Measurements from ENCODE around the gene GNL1. TPM values are rescaled to one million over a fixed set of nuclear protein-coding genes. Genes with fewer than 3 reads are reported as not detected.

GNL1 gene
- total and polyA plus RNA-seq, 2 of the 8 experiments (the other 6 are each of a cell fraction or from before 2014, with no cell fraction given): 42.4 to 67.8 TPM

GRCh38 chr6:30493643-30494250 lies 62.5 kb downstream of the GNL1 start:
- Histone ChIP-seq H2BK120ac (replicated peaks; ENCODE audit: low read depth, low read length) (no peak overlapping the region), H3K27me3 (replicated peaks in 1 of 4; ENCODE audit: control insufficient read depth in 3 of 4, extremely low read depth in 1 of 4, insufficient read depth in 3 of 4, low read length in 3 of 4) (no peaks in the 10 kb centered on the region; a peak in 1 of 7 replicates), H3K4me1 (replicated peaks in 1 of 4; ENCODE audit: control insufficient read depth in 3 of 4, insufficient read depth in 4 of 4, low read length in 3 of 4) (peaks cover 0 to 5% (median 2%) of the 10 kb centered on the region in 4 experiments; a peak in 5 of 7 replicates), H4K5ac (ENCODE audit: insufficient read length, low read depth, low read length) (no peak overlapping the region), H2BK12ac (ENCODE audit: low read depth, low read length) (no peak overlapping the region), H3K14ac (ENCODE audit: insufficient read length) (no peak overlapping the region), H2AK5ac (ENCODE audit: low read depth, low read length) (no peak overlapping the region), H3K9ac (replicated peaks in 1 of 4; ENCODE audit: extremely low read depth in 1 of 4, low read depth in 3 of 4, low read length in 3 of 4) (no peak overlapping the region), H3K4me3 (ENCODE audit: extremely low read depth in 1 of 4, insufficient read depth in 2 of 4, low read depth in 3 of 4, low read length in 4 of 4) (no peak overlapping the region), H4K91ac (replicated peaks; ENCODE audit: insufficient read length, low read length) (no peak overlapping the region), H3K9me3 (ENCODE audit: insufficient read depth in 2 of 2, low read depth in 1 of 2, low read length in 1 of 2) (peaks cover 0 to 1% of the 10 kb centered on the region in 2 experiments; a peak in 1 of 4 replicates), H3K4me2 (ENCODE audit: insufficient read depth in 1 of 2, low read depth in 2 of 2, low read length in 2 of 2) (no peak overlapping the region), H2BK5ac (ENCODE audit: low read depth, low read length) (no peak overlapping the region), H3K23me2 (ENCODE audit: low read depth, low read length) (no peaks in the 10 kb centered on the region; the same call in 1 of the 2 replicates), H2BK20ac (ENCODE audit: low read length) (no peak overlapping the region), H3K27ac (ENCODE audit: low read depth, low read length) (no peak overlapping the region), H3K4ac (replicated peaks; ENCODE audit: insufficient read length, low read depth, low read length) (no peak overlapping the region), H3K56ac (replicated peaks; ENCODE audit: insufficient read length, low read depth, low read length) (no peak overlapping the region), H2BK15ac (ENCODE audit: low read length) (no peak overlapping the region), H3K79me1 (ENCODE audit: low read depth, low read length) (no peaks in the 10 kb centered on the region), H4K20me1 (replicated peaks in 1 of 2; ENCODE audit: control insufficient read depth in 1 of 2, insufficient read depth in 2 of 2, low read length in 2 of 2) (peaks cover 0 to 7% of the 10 kb centered on the region in 2 experiments), H2AFZ (ENCODE audit: low read length) (no peak overlapping the region), H4K8ac (ENCODE audit: extremely low read depth, insufficient read depth, low read length) (no peak overlapping the region), H3K23ac (ENCODE audit: insufficient read length) (no peak overlapping the region), H3K36me3 (ENCODE audit: control insufficient read depth in 2 of 4, insufficient read depth in 4 of 4, low read length in 3 of 4) (peaks cover 0 to 13% (median 6%) of the 10 kb centered on the region in 4 experiments; a peak in 3 of 8 replicates), H3K79me2 (ENCODE audit: control insufficient read depth in 1 of 2, insufficient read depth in 2 of 2, low read length in 2 of 2) (no peaks in the 10 kb centered on the region), H3K18ac (ENCODE audit: extremely low read depth, low read length) (no peak overlapping the region)
- ChIA-PET POLR2A (ENCODE audit: partially characterized antibody) (interaction anchor here (0.6 to 1.7 kb wide), 8 partner anchors 8 to 122 kb away, joined by 3 to 5 read pairs (median 4); partner anchors contain the start of gene PRR3), CTCF (ENCODE audit: partially characterized antibody) (interaction anchor here (0.6 to 3.8 kb wide), 27 partner anchors 9 to 229 kb away, joined by 3 to 46 read pairs (median 5); no protein-coding TSS in a partner anchor)
- FAIRE-seq: no peak
- peak in 1 of 2 experiments; percentile 82 for DNase-seq (ENCODE audit: low read depth in 1 of 2, low spot score in 2 of 2)
- 56% methylated on average over 8 of the region's 8 CpGs; no CpG with 5 or more reads in 1 of the 2 experiments for WGBS, 2 experiments (ENCODE audit: extremely low coverage in 1 of 2, insufficient coverage in 1 of 2, insufficient read length in 1 of 2, insufficient replicate concordance in 2 of 2, low coverage in 1 of 2, low lambda C conversion rate in 2 of 2, missing lambda C conversion rate in 1 of 2)
- TF ChIP-seq SIRT6 (IDR thresholded peaks at IDR 0.05; ENCODE audit: low read length) (no peak), CTBP2 (IDR thresholded peaks at IDR 0.05; ENCODE audit: borderline replicate concordance, insufficient read depth, insufficient read length, low read length) (no peak), CBX8 (IDR thresholded peaks at IDR 0.05; ENCODE audit: borderline replicate concordance, low read depth, low read length) (no peak), SUZ12 (IDR thresholded peaks at IDR 0.05; ENCODE audit: low read length) (no peak), RAD21 (IDR thresholded peaks at IDR 0.05 in 1 of 2, conservative IDR thresholded peaks at IDR 0.05 in 1 of 2; ENCODE audit: low read depth in 2 of 2, low read length in 2 of 2) (peak; percentile 35 to 52; a peak in 3 of 4 replicates)

Data from H1 (cell line).